ENCODE data around the gene CYP24A1.

Gene CYP24A1

DNA sequence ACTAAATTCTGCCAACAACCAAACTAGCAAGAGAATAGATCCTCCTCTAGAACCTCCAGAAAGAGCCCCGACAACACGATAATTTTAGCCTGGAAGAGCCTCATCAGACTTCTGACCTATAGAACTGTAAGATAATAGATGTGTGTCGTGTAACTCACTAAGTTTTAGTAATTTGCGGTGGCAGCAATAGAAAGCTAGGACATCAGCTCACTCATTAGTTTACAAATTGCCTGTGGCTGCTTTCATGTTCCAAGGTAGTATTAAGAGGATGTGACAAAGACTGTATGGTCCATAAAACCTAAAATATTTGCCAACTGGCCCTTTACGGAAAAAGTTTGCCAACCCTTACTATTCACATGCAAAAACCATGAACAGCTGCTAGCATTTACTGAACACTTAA, 17.3 kb downstream of the CYP24A1 start:
- no peak overlapping the region for H3K27ac ChIP-seq
- no peak overlapping the region for H3K9ac ChIP-seq
- H3K4me2 ChIP-seq = no peak overlapping the region
- H3K4me3 ChIP-seq (IDR thresholded peaks at IDR 0.05; ENCODE audit: insufficient read depth, low read depth, low read length) = no peak overlapping the region
- no peaks in the 10 kb centered on the region for H3K27me3 ChIP-seq (ENCODE audit: insufficient read depth, low read depth)
- no peaks in the 10 kb centered on the region for H3K36me3 ChIP-seq (ENCODE audit: insufficient read depth)
- no peaks in the 10 kb centered on the region for H4K20me1 ChIP-seq (ENCODE audit: insufficient read depth)
- TF ChIP-seq, protein P1, sequence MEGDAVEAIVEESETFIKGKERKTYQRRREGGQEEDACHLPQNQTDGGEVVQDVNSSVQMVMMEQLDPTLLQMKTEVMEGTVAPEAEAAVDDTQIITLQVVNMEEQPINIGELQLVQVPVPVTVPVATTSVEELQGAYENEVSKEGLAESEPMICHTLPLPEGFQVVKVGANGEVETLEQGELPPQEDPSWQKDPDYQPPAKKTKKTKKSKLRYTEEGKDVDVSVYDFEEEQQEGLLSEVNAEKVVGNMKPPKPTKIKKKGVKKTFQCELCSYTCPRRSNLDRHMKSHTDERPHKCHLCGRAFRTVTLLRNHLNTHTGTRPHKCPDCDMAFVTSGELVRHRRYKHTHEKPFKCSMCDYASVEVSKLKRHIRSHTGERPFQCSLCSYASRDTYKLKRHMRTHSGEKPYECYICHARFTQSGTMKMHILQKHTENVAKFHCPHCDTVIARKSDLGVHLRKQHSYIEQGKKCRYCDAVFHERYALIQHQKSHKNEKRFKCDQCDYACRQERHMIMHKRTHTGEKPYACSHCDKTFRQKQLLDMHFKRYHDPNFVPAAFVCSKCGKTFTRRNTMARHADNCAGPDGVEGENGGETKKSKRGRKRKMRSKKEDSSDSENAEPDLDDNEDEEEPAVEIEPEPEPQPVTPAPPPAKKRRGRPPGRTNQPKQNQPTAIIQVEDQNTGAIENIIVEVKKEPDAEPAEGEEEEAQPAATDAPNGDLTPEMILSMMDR (conservative IDR thresholded peaks at IDR 0.05; ENCODE audit: low read depth, low read length) = no peak
- no peak overlapping the region for H2AFZ ChIP-seq (ENCODE audit: low read depth)
- H3K79me2 ChIP-seq (ENCODE audit: insufficient read depth, low read depth) = no peaks in the 10 kb centered on the region
- H3K4me1 ChIP-seq (ENCODE audit: low read depth, poor library complexity, severe bottlenecking) = no peaks in the 10 kb centered on the region

GRCh38 chr20:54155736-54156317, 18.0 kb downstream of the CYP24A1 start:
- Histone ChIP-seq H3K4me1 (ENCODE audit: low read depth, poor library complexity, severe bottlenecking) (no peaks in the 10 kb centered on the region), H3K27me3 (ENCODE audit: insufficient read depth, low read depth) (no peaks in the 10 kb centered on the region), H3K4me3 (IDR thresholded peaks at IDR 0.05; ENCODE audit: insufficient read depth, low read depth, low read length) (no peak overlapping the region), H4K20me1 (ENCODE audit: insufficient read depth) (no peaks in the 10 kb centered on the region), H3K4me2 (no peak overlapping the region), H2AFZ (ENCODE audit: low read depth) (no peak overlapping the region), H3K36me3 (ENCODE audit: insufficient read depth) (no peaks in the 10 kb centered on the region), H3K9ac (no peak overlapping the region), H3K27ac (no peak overlapping the region), H3K79me2 (ENCODE audit: insufficient read depth, low read depth) (no peaks in the 10 kb centered on the region)
- TF ChIP-seq, protein P1 (conservative IDR thresholded peaks at IDR 0.05; ENCODE audit: low read depth, low read length) = no peak

DNA sequence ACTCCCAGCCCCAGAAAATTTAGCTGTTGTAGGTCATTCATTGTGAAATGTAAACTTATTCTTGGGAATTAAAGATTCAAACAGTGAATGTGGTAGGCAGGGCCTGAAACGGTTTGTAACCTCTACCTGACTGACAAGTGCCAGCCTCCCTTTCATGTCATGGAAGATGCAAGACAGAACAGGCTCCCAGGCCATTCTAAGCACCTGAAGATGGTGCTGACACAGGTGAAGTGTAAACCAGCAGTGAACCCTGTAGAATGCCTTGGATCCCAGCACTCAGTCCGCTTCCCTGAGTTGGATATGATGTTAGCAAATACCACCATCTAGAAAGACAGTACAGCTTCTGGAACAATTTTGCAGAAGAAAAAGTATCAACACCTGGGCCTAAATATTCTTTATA, 19.3 kb downstream of the CYP24A1 start:
- no peak overlapping the region for H3K27ac ChIP-seq
- TF ChIP-seq, protein P1 (conservative IDR thresholded peaks at IDR 0.05; ENCODE audit: low read depth, low read length) = no peak
- H3K27me3 ChIP-seq (ENCODE audit: insufficient read depth, low read depth) = no peaks in the 10 kb centered on the region
- no peak overlapping the region for H3K4me2 ChIP-seq
- H4K20me1 ChIP-seq (ENCODE audit: insufficient read depth) = no peaks in the 10 kb centered on the region
- H3K79me2 ChIP-seq (ENCODE audit: insufficient read depth, low read depth) = no peaks in the 10 kb centered on the region
- no peak overlapping the region for H3K4me3 ChIP-seq (IDR thresholded peaks at IDR 0.05; ENCODE audit: insufficient read depth, low read depth, low read length)
- no peaks in the 10 kb centered on the region for H3K36me3 ChIP-seq (ENCODE audit: insufficient read depth)
- no peak overlapping the region for H3K9ac ChIP-seq
- no peaks in the 10 kb centered on the region for H3K4me1 ChIP-seq (ENCODE audit: low read depth, poor library complexity, severe bottlenecking)
- no peak overlapping the region for H2AFZ ChIP-seq (ENCODE audit: low read depth)

GRCh38 chr20:54153847-54154246, 19.9 kb downstream of the CYP24A1 start:
- Histone ChIP-seq H3K36me3 (ENCODE audit: insufficient read depth) (no peaks in the 10 kb centered on the region), H4K20me1 (ENCODE audit: insufficient read depth) (no peaks in the 10 kb centered on the region), H3K27me3 (ENCODE audit: insufficient read depth, low read depth) (no peaks in the 10 kb centered on the region), H3K27ac (no peak overlapping the region), H3K4me1 (ENCODE audit: low read depth, poor library complexity, severe bottlenecking) (no peaks in the 10 kb centered on the region), H3K79me2 (ENCODE audit: insufficient read depth, low read depth) (no peaks in the 10 kb centered on the region), H3K4me2 (no peak overlapping the region), H3K9ac (no peak overlapping the region), H3K4me3 (IDR thresholded peaks at IDR 0.05; ENCODE audit: insufficient read depth, low read depth, low read length) (no peak overlapping the region), H2AFZ (ENCODE audit: low read depth) (no peak overlapping the region)
- TF ChIP-seq, protein P1 (conservative IDR thresholded peaks at IDR 0.05; ENCODE audit: low read depth, low read length) = no peak

Data from KMS-11 (cell line).